Keratinocyte (primary cell): ENCODE results near the gene WBP1.
A peak's percentile ranks its signal among the peaks of the same experiment; 100 is the strongest.

Experiments used
- EZH2 ChIP-seq: IDR thresholded peaks from one replicate; pipeline ENCODE4 v1.6.1; 2012; ENCODE audit warnings: inconsistent platforms, mild to moderate bottlenecking, low read length, moderate library complexity
- TF ChIP-seq, protein P1 (sequence below), 3 experiments: IDR thresholded peaks in 1 of 3; conservative IDR thresholded peaks in 1 of 3; optimal IDR thresholded peaks in 1 of 3; 2 replicates in 2 of 3; 3 replicates in 1 of 3; pipeline versions ENCODE3 to v1.5.1; 2011; ENCODE audit warnings: low read length in 3 of 3, mild to moderate bottlenecking in 3 of 3, moderate library complexity in 2 of 3, control low read depth in 1 of 3, inconsistent platforms in 1 of 3; ENCODE audit not compliant: insufficient read depth in 2 of 3; ENCODE audit errors: extremely low read depth in 1 of 3

- TF ChIP-seq, protein P1, sequence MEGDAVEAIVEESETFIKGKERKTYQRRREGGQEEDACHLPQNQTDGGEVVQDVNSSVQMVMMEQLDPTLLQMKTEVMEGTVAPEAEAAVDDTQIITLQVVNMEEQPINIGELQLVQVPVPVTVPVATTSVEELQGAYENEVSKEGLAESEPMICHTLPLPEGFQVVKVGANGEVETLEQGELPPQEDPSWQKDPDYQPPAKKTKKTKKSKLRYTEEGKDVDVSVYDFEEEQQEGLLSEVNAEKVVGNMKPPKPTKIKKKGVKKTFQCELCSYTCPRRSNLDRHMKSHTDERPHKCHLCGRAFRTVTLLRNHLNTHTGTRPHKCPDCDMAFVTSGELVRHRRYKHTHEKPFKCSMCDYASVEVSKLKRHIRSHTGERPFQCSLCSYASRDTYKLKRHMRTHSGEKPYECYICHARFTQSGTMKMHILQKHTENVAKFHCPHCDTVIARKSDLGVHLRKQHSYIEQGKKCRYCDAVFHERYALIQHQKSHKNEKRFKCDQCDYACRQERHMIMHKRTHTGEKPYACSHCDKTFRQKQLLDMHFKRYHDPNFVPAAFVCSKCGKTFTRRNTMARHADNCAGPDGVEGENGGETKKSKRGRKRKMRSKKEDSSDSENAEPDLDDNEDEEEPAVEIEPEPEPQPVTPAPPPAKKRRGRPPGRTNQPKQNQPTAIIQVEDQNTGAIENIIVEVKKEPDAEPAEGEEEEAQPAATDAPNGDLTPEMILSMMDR (optimal IDR thresholded peaks at IDR 0.05 in 1 of 3, IDR thresholded peaks at IDR 0.05 in 1 of 3, conservative IDR thresholded peaks at IDR 0.05 in 1 of 3; ENCODE audit: extremely low read depth in 1 of 3, insufficient read depth in 2 of 3, low read length in 3 of 3), result peak in 2 of 3 experiments; percentile 30 to 46
- peak; percentile 31 for TF ChIP-seq EZH2
Observed at GRCh38 chr2:74502720-74503505, 44.7 kb downstream of the WBP1 start.
